HG03571 (cell line): ENCODE data around the gene PMS2.
"Not testable (repeated sequence)": the region's sequence is repeated elsewhere in the genome, so short reads cannot be mapped to it uniquely, and the experiment has no call there.

ENCODE experiments used
- ATAC-seq: cut with Tn5 transposase; IDR thresholded peaks from one replicate; pipeline ENCODE4 v1.9.1; 2021; ENCODE audit not compliant: unreplicated experiment

PMS2 gene

GRCh38 chr7:6008668-6009611 lies at the start of gene PMS2, which contains the start of gene AIMP2:
PMS2 (minus strand) TSS chr7:6009049; CDS start chr7:6009019, 30 bp downstream.
AIMP2 (plus strand) TSS chr7:6009272; CDS start chr7:6009364, 92 bp downstream.
- peak; percentile 96 for ATAC-seq

GRCh38 chr7:6057316-6058129 lies 48.7 kb upstream of the PMS2 start:
- no peak for ATAC-seq

GRCh38 chr7:6056616-6057015 lies 47.8 kb upstream of the PMS2 start:
- no peak for ATAC-seq

GRCh38 chr7:6051185-6051584 lies 42.3 kb upstream of the PMS2 start:
- ATAC-seq: not testable (repeated sequence)

GRCh38 chr7:6049780-6050179 lies 40.9 kb upstream of the PMS2 start:
- ATAC-seq: no peak

GRCh38 chr7:6035686-6036085 lies 26.8 kb upstream of the PMS2 start:
- no peak for ATAC-seq

GRCh38 chr7:6035165-6035564 lies 26.3 kb upstream of the PMS2 start:
- no peak for ATAC-seq

- no peak for ATAC-seq
Measured at GRCh38 chr7:6032641-6033040, 23.8 kb upstream of the PMS2 start.

GRCh38 chr7:6032167-6032566 lies 23.3 kb upstream of the PMS2 start:
- ATAC-seq: no peak

- ATAC-seq: no peak
Measured at GRCh38 chr7:6031567-6031966, 22.7 kb upstream of the PMS2 start.

GRCh38 chr7:6030988-6031387 lies 22.1 kb upstream of the PMS2 start, which contains the start of gene ANKRD61:
ANKRD61 (plus strand) TSS chr7:6031376; CDS start chr7:6031376, 0 bp downstream.
- no peak for ATAC-seq

GRCh38 chr7:6028563-6028962 lies 19.7 kb upstream of the PMS2 start:
- no peak for ATAC-seq

- no peak for ATAC-seq
Measured at GRCh38 chr7:6027806-6028365, 19.0 kb upstream of the PMS2 start.

GRCh38 chr7:6026820-6027311 lies 18.0 kb upstream of the PMS2 start:
- no peak for ATAC-seq

GRCh38 chr7:6026011-6026819 lies 17.4 kb upstream of the PMS2 start:
- peak; percentile 87 for ATAC-seq

GRCh38 chr7:6023974-6024435 lies 15.2 kb upstream of the PMS2 start:
- ATAC-seq: no peak

GRCh38 chr7:6022707-6023106 lies 13.9 kb upstream of the PMS2 start:
- ATAC-seq: no peak

- ATAC-seq: no peak
Measured at GRCh38 chr7:6020371-6021286, 11.8 kb upstream of the PMS2 start.

- no peak for ATAC-seq
Measured at GRCh38 chr7:6016653-6016966, 7.8 kb upstream of the PMS2 start.
